Sigmoid colon (tissue), 7 donors: ENCODE results near the gene TRIM14. TPM values are rescaled to one million over a fixed set of nuclear protein-coding genes. Genes with fewer than 3 reads are reported as not detected.

ENCODE experiments used
- DNase-seq: peaks from one replicate; pipeline ENCODE4 v3.0.0-alpha.2; 2019
- H3K27ac ChIP-seq, 4 donors: fragments of 200-600 bp; sonication (generic); one replicate each; pipeline ENCODE4 v1.5.1; 2016 to 2019; ENCODE audit warnings: mild to moderate bottlenecking in 1 of 4
- H3K27me3 ChIP-seq, 3 donors: fragments of 200-600 bp; sonication (generic); one replicate each; pipeline ENCODE4 v1.5.1; 2019; ENCODE audit warnings: mild to moderate bottlenecking in 1 of 3
- H3K36me3 ChIP-seq, 4 donors: fragments of 200-600 bp; sonication (generic); one replicate each; pipeline ENCODE4 v1.5.1; 2016 to 2019
- H3K4me1 ChIP-seq, 4 donors: fragments of 200-600 bp; sonication (generic); one replicate each; pipeline ENCODE4 v1.5.1; 2017 to 2019
- H3K4me3 ChIP-seq, 4 donors: fragments of 200-600 bp; sonication (generic); one replicate each; pipeline ENCODE4 v1.5.1; 2017 to 2019; ENCODE audit warnings: mild to moderate bottlenecking in 2 of 4, moderate library complexity in 1 of 4
- H3K9me3 ChIP-seq, 4 donors: fragments of 200-600 bp in 3 of 4; sonication (generic) in 3 of 4; one replicate each; pipeline versions ENCODE4 v1.5.1 to v1.6.1; 2013 to 2019
- EP300 ChIP-seq, 4 donors: sonication (generic); formaldehyde crosslinking; IDR thresholded peaks; one replicate each; pipeline ENCODE4 v1.6.1; 2017; ENCODE audit warnings: antibody characterized with exemption in 4 of 4
- POLR2A ChIP-seq, 2 donors: fragments of 450-650 bp; IDR thresholded peaks; one replicate each; pipeline ENCODE4 v1.6.1; 2016; ENCODE audit warnings: antibody characterized with exemption in 2 of 2, mild to moderate bottlenecking in 2 of 2, moderate library complexity in 2 of 2
- POLR2AphosphoS5 ChIP-seq, 4 donors: sonication (generic); formaldehyde crosslinking; IDR thresholded peaks; one replicate each; pipeline ENCODE4 v1.6.1; 2017; ENCODE audit warnings: antibody characterized with exemption in 4 of 4
- WGBS, 2 donors: extraction: QIAGEN DNeasy Blood & Tissue Kit; methylation state at CpG; one replicate each; pipeline ENCODE4 v1.1.7; 2013; 5-methylcytosine and 5-hydroxymethylcytosine counted together
- intact Hi-C: fragments of 100-400 bp; cut with DNase I; formaldehyde crosslinking; loops from one replicate; pipeline ENCODE4 v1.15.1; 2023
- polyA plus RNA-seq, 3 donors: library from polyadenylated mRNA; stranded (reverse); fragments of 200-250 nt; gene quantifications; one replicate each; pipeline ENCODE4 v1.2.3, GENCODE V29; 2013
- total RNA-seq, 4 donors: library from RNA; depleted of rRNA; stranded (reverse); fragments of >200 nt; gene quantifications; one replicate each; pipeline ENCODE4 v1.1.0, GENCODE V29; 2016
- TF ChIP-seq, protein P1 (sequence below), 4 experiments: fragments of 450-650 bp in 3 of 4; fragments of 200-600 bp in 1 of 4; IDR thresholded peaks; one replicate each; pipeline ENCODE4 v1.5.1; 2016 to 2019; ENCODE audit warnings: antibody characterized with exemption in 4 of 4, mild to moderate bottlenecking in 3 of 4, moderate library complexity in 2 of 4
- donor health status: healthy with polysubstance abuse.
- donor health status: Bipolar disorder and iron deficiency.
- donor health status: healthy.

The TRIM14 gene
- total and polyA plus RNA-seq, 7 donors, result 7.2 to 40.1 (median 13.2) TPM

DNA sequence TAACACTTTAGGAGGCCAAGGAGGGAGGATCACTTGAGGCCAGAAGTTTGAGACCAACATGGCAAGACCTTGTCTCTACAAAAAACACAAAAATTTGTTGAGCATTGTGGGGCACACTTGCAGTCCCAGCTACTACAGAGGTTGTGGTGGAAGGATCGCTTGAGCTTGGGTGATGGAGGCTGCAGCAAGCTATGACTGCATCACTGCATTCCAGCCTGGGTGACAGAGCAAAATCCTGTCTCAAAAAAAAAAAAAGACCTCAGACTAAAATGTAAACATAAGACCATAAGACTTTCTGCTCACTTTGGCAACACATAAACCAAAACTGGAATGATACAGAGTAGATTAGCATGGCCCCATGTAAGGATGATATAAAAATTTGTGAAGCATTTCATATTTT lies 87.1 kb downstream of the TRIM14 start:
- no peak overlapping the region for H3K4me3 ChIP-seq
- H3K4me1 ChIP-seq, result peaks cover 0 to 6% (median 5%) of the 10 kb centered on the region in 4 donors
- no peak for DNase-seq
- intact Hi-C loops, result no loop called here
- H3K36me3 ChIP-seq, result no peaks in the 10 kb centered on the region
- 85 to 89% methylated on average over 1 of the region's 1 CpG for WGBS, 2 donors
- H3K27ac ChIP-seq, result no peak overlapping the region
- no peak for TF ChIP-seq POLR2A (IDR thresholded peaks at IDR 0.05)
- no peak for TF ChIP-seq POLR2AphosphoS5 (IDR thresholded peaks at IDR 0.05)
- no peak for TF ChIP-seq EP300 (IDR thresholded peaks at IDR 0.05)
- TF ChIP-seq, protein P1, sequence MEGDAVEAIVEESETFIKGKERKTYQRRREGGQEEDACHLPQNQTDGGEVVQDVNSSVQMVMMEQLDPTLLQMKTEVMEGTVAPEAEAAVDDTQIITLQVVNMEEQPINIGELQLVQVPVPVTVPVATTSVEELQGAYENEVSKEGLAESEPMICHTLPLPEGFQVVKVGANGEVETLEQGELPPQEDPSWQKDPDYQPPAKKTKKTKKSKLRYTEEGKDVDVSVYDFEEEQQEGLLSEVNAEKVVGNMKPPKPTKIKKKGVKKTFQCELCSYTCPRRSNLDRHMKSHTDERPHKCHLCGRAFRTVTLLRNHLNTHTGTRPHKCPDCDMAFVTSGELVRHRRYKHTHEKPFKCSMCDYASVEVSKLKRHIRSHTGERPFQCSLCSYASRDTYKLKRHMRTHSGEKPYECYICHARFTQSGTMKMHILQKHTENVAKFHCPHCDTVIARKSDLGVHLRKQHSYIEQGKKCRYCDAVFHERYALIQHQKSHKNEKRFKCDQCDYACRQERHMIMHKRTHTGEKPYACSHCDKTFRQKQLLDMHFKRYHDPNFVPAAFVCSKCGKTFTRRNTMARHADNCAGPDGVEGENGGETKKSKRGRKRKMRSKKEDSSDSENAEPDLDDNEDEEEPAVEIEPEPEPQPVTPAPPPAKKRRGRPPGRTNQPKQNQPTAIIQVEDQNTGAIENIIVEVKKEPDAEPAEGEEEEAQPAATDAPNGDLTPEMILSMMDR (IDR thresholded peaks at IDR 0.05), result no peak
- H3K27me3 ChIP-seq, result no peaks in the 10 kb centered on the region
- no peaks in the 10 kb centered on the region for H3K9me3 ChIP-seq

DNA sequence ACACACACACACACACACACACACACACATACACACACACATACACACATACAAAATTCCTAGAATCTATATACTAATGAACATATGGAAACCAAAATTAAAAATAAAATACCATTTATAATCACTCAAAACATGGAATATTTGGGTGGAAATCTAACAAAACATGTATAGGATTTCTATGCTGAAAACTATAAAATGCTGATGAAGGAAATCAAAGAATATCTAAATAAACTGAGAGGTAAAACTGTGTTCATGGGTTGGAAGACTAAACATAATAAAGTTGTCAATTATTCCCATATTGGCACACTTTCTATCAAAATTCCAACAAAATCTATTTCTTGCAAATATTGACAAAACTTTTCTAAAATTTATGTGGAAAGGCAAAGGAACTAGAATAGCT lies 87.9 kb downstream of the TRIM14 start:
- TF ChIP-seq EP300 (IDR thresholded peaks at IDR 0.05) (no peak), POLR2AphosphoS5 (IDR thresholded peaks at IDR 0.05) (no peak), POLR2A (IDR thresholded peaks at IDR 0.05) (no peak)
- TF ChIP-seq, protein P1 (IDR thresholded peaks at IDR 0.05), result no peak
- DNase-seq, result no peak
- no peak overlapping the region for H3K27ac ChIP-seq
- H3K4me3 ChIP-seq, result no peak overlapping the region
- H3K9me3 ChIP-seq, result no peaks in the 10 kb centered on the region
- no peaks in the 10 kb centered on the region for H3K27me3 ChIP-seq
- intact Hi-C loops, result no loop called here
- no peaks in the 10 kb centered on the region for H3K36me3 ChIP-seq
- H3K4me1 ChIP-seq, result peaks cover 0 to 6% (median 5%) of the 10 kb centered on the region in 4 donors

DNA sequence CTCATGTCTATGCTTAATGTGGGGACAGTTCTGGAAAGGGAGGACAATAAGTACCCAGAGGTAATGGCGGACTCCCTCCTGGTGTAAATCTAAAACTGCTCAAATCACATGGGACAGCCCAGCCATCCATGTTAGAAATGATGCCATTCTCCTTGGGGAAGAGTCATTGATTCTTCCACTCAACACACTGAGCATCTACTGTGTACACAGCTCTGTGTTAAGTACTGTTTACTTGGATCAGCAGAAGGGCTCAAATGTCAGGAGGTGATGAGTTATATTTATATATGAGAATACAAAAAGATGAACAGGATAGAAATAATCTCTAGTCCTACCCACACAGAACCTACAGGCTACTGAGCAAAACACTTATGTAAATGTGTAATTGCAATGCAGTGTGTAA lies 94.3 kb downstream of the TRIM14 start:
- no peaks in the 10 kb centered on the region for H3K4me1 ChIP-seq
- TF ChIP-seq POLR2A (IDR thresholded peaks at IDR 0.05), result no peak
- TF ChIP-seq EP300 (IDR thresholded peaks at IDR 0.05), result no peak
- TF ChIP-seq POLR2AphosphoS5 (IDR thresholded peaks at IDR 0.05), result no peak
- TF ChIP-seq, protein P1 (IDR thresholded peaks at IDR 0.05), result no peak
- no peak for DNase-seq
- no peak overlapping the region for H3K27ac ChIP-seq
- peaks cover 0 to 2% (median under 1%) of the 10 kb centered on the region in 4 donors for H3K36me3 ChIP-seq
- no peaks in the 10 kb centered on the region for H3K9me3 ChIP-seq
- WGBS, 2 donors, result 97 to 100% methylated on average over 1 of the region's 1 CpG
- intact Hi-C loops, result no loop called here
- no peaks in the 10 kb centered on the region for H3K27me3 ChIP-seq
- H3K4me3 ChIP-seq, result no peak overlapping the region

DNA sequence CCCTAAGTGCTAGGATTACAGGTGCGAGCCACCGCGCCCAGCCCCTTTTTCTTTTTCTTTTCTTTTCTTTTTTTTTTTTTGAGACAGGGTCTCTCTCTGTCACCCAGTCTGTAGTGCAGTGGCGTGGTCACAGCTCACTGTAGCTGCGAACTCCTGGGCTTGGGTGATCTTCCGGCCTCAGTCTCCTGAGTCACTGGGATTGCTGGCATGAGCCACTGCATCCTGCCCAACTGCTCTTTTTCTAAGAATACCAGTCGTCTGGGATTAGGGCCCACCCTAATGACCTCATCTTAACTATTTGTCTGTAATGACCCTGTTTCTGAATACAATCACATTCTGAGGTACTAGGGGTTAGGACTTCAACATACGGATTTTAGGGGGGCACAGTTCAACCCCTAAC lies 96.6 kb downstream of the TRIM14 start:
- Histone ChIP-seq H3K36me3 (peaks cover 0 to 25% (median 10%) of the 10 kb centered on the region in 4 donors), H3K4me3 (no peak overlapping the region), H3K4me1 (no peaks in the 10 kb centered on the region), H3K27me3 (no peaks in the 10 kb centered on the region), H3K27ac (no peak overlapping the region), H3K9me3 (no peaks in the 10 kb centered on the region)
- DNase-seq, result no peak
- TF ChIP-seq EP300 (IDR thresholded peaks at IDR 0.05) (no peak), POLR2A (IDR thresholded peaks at IDR 0.05) (no peak), POLR2AphosphoS5 (IDR thresholded peaks at IDR 0.05) (no peak)
- TF ChIP-seq, protein P1 (IDR thresholded peaks at IDR 0.05), result no peak
- intact Hi-C loops, result no loop called here
- WGBS, 2 donors, result 88 to 90% methylated on average over 8 of the region's 8 CpGs
